Naive thymus-derived CD4-positive, alpha-beta T cell (primary cell): ENCODE measurements around the gene MAP7D1. TPM values are rescaled to one million over a fixed set of nuclear protein-coding genes. Genes with fewer than 3 reads are reported as not detected.
A peak's percentile ranks its signal among the peaks of the same experiment; 100 is the strongest.

Experiments
- ATAC-seq: fragments of 150-1000 bp; cut with Tn5 transposase; 2 replicates; pipeline ENCODE4 v1.10.0; 2021; ENCODE audit warnings: mild to moderate bottlenecking, moderate library complexity
- CTCF ChIA-PET: fragments of 350-600 bp; sonication (Branson Sonifier 250); formaldehyde crosslinking; loops from one replicate; lab custom pipeline; 2021; ENCODE audit warnings: antibody characterized with exemption; lab: Charles Lee
- POLR2A ChIA-PET: fragments of 350-600 bp; sonication (Branson Sonifier 250); formaldehyde crosslinking; loops from one replicate; lab custom pipeline; 2021; ENCODE audit warnings: antibody characterized with exemption, inconsistent platforms; lab: Charles Lee
- DNase-seq, 9 donors: peaks; one replicate each; pipeline versions ENCODE4 v3.0.0 to v3.0.0-alpha.2; 2020 to 2022; ENCODE audit warnings: mixed read lengths in 1 of 9
- H3K27ac ChIP-seq: one replicate; pipeline ENCODE4 v1.7.0; 2013; ENCODE audit warnings: mild to moderate bottlenecking, low read depth, low read length, moderate library complexity
- H3K27me3 ChIP-seq, 2 donors: one replicate each; pipeline ENCODE4 v1.7.0; 2013; ENCODE audit warnings: low read length in 2 of 2, mild to moderate bottlenecking in 2 of 2, moderate library complexity in 2 of 2; ENCODE audit not compliant: control insufficient read depth in 2 of 2, insufficient read depth in 2 of 2
- H3K36me3 ChIP-seq, 3 experiments: 1 replicate in 2 of 3; 2 replicates in 1 of 3; pipeline ENCODE4 v1.7.0; 2013; ENCODE audit warnings: low read length in 3 of 3, mild to moderate bottlenecking in 3 of 3, moderate library complexity in 1 of 3; ENCODE audit not compliant: insufficient read depth in 3 of 3, control insufficient read depth in 2 of 3
- H3K4me1 ChIP-seq, 2 donors: one replicate each; pipeline ENCODE4 v1.7.0; 2013; ENCODE audit warnings: low read length in 2 of 2, mild to moderate bottlenecking in 2 of 2, moderate library complexity in 1 of 2; ENCODE audit not compliant: control insufficient read depth in 2 of 2, insufficient read depth in 2 of 2
- H3K4me3 ChIP-seq: 2 replicates; pipeline ENCODE4 v1.7.0; 2013; ENCODE audit warnings: mild to moderate bottlenecking, low read length
- H3K9me3 ChIP-seq, 3 experiments: 1 replicate in 2 of 3; 2 replicates in 1 of 3; pipeline ENCODE4 v1.7.0; 2013; ENCODE audit warnings: low read length in 3 of 3; ENCODE audit not compliant: control insufficient read depth in 2 of 3
- H3K27ac Mint-ChIP-seq, 9 donors: one replicate each; pipeline ENCODE4 v1.8.0; 2020 to 2022; ENCODE audit warnings: mixed read lengths in 9 of 9, mild to moderate bottlenecking in 8 of 9, moderate library complexity in 5 of 9, inconsistent platforms in 2 of 9
- H3K27me3 Mint-ChIP-seq, 5 donors: one replicate each; pipeline ENCODE4 v1.8.0; 2021 to 2022; ENCODE audit warnings: mixed read lengths in 5 of 5, mild to moderate bottlenecking in 1 of 5
- H3K36me3 Mint-ChIP-seq, 5 donors: one replicate each; pipeline ENCODE4 v1.8.0; 2020 to 2022; ENCODE audit warnings: mixed read lengths in 5 of 5, mild to moderate bottlenecking in 3 of 5, inconsistent platforms in 1 of 5
- H3K4me1 Mint-ChIP-seq, 7 donors: one replicate each; pipeline ENCODE4 v1.8.0; 2020 to 2022; ENCODE audit warnings: mixed read lengths in 7 of 7, mild to moderate bottlenecking in 3 of 7, inconsistent platforms in 1 of 7
- H3K4me3 Mint-ChIP-seq, 10 donors: one replicate each; pipeline ENCODE4 v1.8.0; 2020 to 2022; ENCODE audit warnings: mild to moderate bottlenecking in 10 of 10, mixed read lengths in 10 of 10, moderate library complexity in 6 of 10, inconsistent platforms in 2 of 10
- H3K9me3 Mint-ChIP-seq, 11 donors: one replicate each; pipeline ENCODE4 v1.8.0; 2020 to 2022; ENCODE audit warnings: mixed read lengths in 11 of 11, mild to moderate bottlenecking in 4 of 11, inconsistent platforms in 1 of 11, moderate library complexity in 1 of 11
- intact Hi-C, 2 donors: fragments of 100-400 bp; cut with micrococcal nuclease; formaldehyde crosslinking; loops; one replicate each; pipeline ENCODE4 v1.15.1; 2023
- polyA plus RNA-seq, 2 donors: library from polyadenylated mRNA; unstranded; fragments of 300-500 nt; fragmentation: Illumina TruSeq; gene quantifications; one replicate each; pipeline ENCODE4 v1.2.3, GENCODE V29; 2021
- total RNA-seq, 6 experiments: library from RNA in 5 of 6; stranded (reverse) in 5 of 6; gene quantifications; 1 replicate in 5 of 6; 2 replicates in 1 of 6; pipeline ENCODE4 v1.2.3 and lab custom pipeline; 2021 to 2026

The MAP7D1 gene
- total and polyA plus RNA-seq, 7 experiments from 2014 or later = 15.2 to 257 (median 232) TPM

DNA sequence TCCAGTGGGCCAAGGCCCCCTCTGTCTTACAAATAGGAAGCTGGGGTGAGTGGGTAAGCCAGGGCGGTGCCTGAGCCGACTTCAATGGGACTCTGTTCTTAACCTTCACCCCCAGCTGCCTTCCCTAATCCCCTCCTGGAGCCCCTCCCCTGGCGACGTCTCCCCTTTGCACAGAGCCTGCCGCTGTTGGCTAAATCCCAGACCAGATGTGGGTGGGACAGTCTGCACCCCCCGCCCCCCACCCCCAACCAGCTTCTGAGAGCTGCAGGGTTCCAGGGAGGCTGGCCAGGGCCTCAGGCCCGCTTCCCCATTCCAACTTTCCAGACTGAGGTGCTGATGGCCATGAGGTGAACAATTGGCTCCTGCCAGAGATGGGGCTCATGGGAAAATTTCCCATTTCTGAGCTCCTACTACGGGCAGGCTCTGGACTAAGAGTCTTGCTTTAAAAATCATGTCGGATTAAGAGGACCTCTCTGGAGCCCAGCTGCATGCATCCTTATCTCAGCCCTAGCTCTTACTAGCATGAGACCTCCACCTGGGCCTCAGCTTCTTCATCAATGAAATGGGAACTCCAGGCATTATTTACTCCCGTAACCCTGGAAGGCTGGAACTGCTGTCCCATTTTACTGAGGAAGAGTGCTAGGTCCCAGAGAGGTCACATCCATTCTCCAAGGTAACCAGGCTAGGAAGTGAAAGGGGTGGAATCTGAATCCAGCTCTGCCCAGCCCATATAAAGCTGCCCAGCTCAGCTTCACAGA is 37.3 kb upstream of the MAP7D1 start:
- Mint-ChIP-seq H3K9me3 (peaks cover 0 to 3% (median 0%) of the 10 kb centered on the region in 11 donors), H3K4me1 (peaks cover 5 to 14% (median 7%) of the 10 kb centered on the region in 7 donors), H3K27ac (no peak overlapping the region), H3K36me3 (no peaks in the 10 kb centered on the region), H3K4me3 (no peak overlapping the region), H3K27me3 (peaks cover 20 to 26% (median 23%) of the 10 kb centered on the region in 5 donors)
- Histone ChIP-seq H3K9me3 (no peaks in the 10 kb centered on the region), H3K36me3 (no peaks in the 10 kb centered on the region), H3K27me3 (peaks cover 0 to 8% of the 10 kb centered on the region in 2 donors), H3K27ac (no peak overlapping the region), H3K4me1 (peaks cover 0 to 8% of the 10 kb centered on the region in 2 donors), H3K4me3 (no peak overlapping the region)
- CTCF ChIA-PET = interaction anchor here (0.6 kb wide), 1 partner anchor 78 kb away, joined by 3 read pairs; no protein-coding TSS in a partner anchor
- no peak for DNase-seq
- POLR2A ChIA-PET = interaction anchor here (1.1 to 1.5 kb wide), 3 partner anchors 8 to 10 kb away, joined by 3 to 4 read pairs (median 3); no protein-coding TSS in a partner anchor
- no peak for ATAC-seq
- intact Hi-C loops = no loop called here

- Histone ChIP-seq H3K36me3 (no peaks in the 10 kb centered on the region), H3K9me3 (no peaks in the 10 kb centered on the region), H3K27me3 (peaks cover 0 to 8% of the 10 kb centered on the region in 2 donors), H3K4me3 (no peak overlapping the region), H3K4me1 (peaks cover 0 to 8% of the 10 kb centered on the region in 2 donors), H3K27ac (no peak overlapping the region)
- no peak for DNase-seq
- Mint-ChIP-seq H3K27ac (no peak overlapping the region), H3K36me3 (no peaks in the 10 kb centered on the region), H3K9me3 (peaks cover 0 to 3% (median 0%) of the 10 kb centered on the region in 11 donors), H3K4me1 (peaks cover 5 to 16% (median 11%) of the 10 kb centered on the region in 7 donors), H3K4me3 (no peak overlapping the region), H3K27me3 (peaks cover 28 to 34% (median 30%) of the 10 kb centered on the region in 5 donors)
- no peak for ATAC-seq
- POLR2A ChIA-PET = interaction anchor here (0.6 to 1.1 kb wide), 2 partner anchors 11 to 144 kb away, joined by 3 read pairs; no protein-coding TSS in a partner anchor
- intact Hi-C loops = no loop called here
- CTCF ChIA-PET = interaction anchor here (0.6 kb wide), 1 partner anchor 77 kb away, joined by 3 read pairs; no protein-coding TSS in a partner anchor
Measured at GRCh38 chr1:36119456-36119855, 36.5 kb upstream of the MAP7D1 start.

- ChIA-PET CTCF (interaction anchor here (1.2 to 1.7 kb wide), 2 partner anchors 11 to 12 kb away, joined by 4 to 7 read pairs; no protein-coding TSS in a partner anchor), POLR2A (interaction anchor here (0.9 kb wide), 1 partner anchor 12 kb away, joined by 5 read pairs; no protein-coding TSS in a partner anchor)
- no peaks in the 10 kb centered on the region for H3K36me3 ChIP-seq
- peak overlapping the region in 2 of 9 donors; percentile 3 to 26 for H3K27ac Mint-ChIP-seq
- no peak for ATAC-seq
- H3K27me3 ChIP-seq = peaks cover 0 to 11% of the 10 kb centered on the region in 2 donors
- no peaks in the 10 kb centered on the region for H3K36me3 Mint-ChIP-seq
- peaks cover 38 to 49% (median 40%) of the 10 kb centered on the region in 5 donors for H3K27me3 Mint-ChIP-seq
- H3K4me3 ChIP-seq = no peak overlapping the region
- H3K9me3 ChIP-seq = no peaks in the 10 kb centered on the region
- peaks cover 0 to 15% of the 10 kb centered on the region in 2 donors for H3K4me1 ChIP-seq
- no peak overlapping the region for H3K27ac ChIP-seq
- H3K9me3 Mint-ChIP-seq = peaks cover 0 to 1% (median 0%) of the 10 kb centered on the region in 11 donors
- DNase-seq = no peak
- intact Hi-C loops = no loop called here
- peak overlapping the region in 2 of 10 donors; percentile 42 to 44 for H3K4me3 Mint-ChIP-seq
- peaks cover 16 to 30% (median 23%) of the 10 kb centered on the region in 7 donors for H3K4me1 Mint-ChIP-seq
Measured at GRCh38 chr1:36122062-36123030, 33.6 kb upstream of the MAP7D1 start.

DNA sequence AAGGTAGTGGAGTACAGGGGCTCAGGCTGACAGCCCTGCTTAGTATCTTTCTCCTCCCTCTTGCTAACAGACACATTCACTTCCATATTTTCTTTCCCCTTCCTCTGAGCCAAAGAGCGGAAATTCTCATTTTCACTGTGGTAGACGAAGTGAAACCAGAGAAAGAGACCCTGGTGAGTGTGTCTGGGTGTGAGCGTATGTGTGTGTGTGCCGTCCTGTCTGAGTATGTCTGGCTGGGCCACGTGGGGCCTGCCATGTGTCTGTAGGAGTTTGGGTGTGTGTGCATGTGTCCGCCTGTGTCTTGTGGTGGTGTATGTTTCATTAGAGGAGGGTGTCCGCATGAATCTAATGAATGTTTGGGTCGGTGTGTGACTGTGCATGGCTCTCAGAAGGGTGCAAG is 32.6 kb upstream of the MAP7D1 start:
- peaks cover 0 to 1% (median 0%) of the 10 kb centered on the region in 11 donors for H3K9me3 Mint-ChIP-seq
- no peaks in the 10 kb centered on the region for H3K36me3 Mint-ChIP-seq
- no peak overlapping the region for H3K27ac ChIP-seq
- POLR2A ChIA-PET = no interaction called here
- ATAC-seq (peak; percentile 83), DNase-seq (no peak)
- no peaks in the 10 kb centered on the region for H3K36me3 ChIP-seq
- no peaks in the 10 kb centered on the region for H3K9me3 ChIP-seq
- intact Hi-C loops = no loop called here
- CTCF ChIA-PET = interaction anchor here (1.2 kb wide), 1 partner anchor 10 kb away, joined by 4 read pairs; no protein-coding TSS in a partner anchor
- H3K4me1 ChIP-seq = peaks cover 0 to 15% of the 10 kb centered on the region in 2 donors
- peaks cover 38 to 49% (median 40%) of the 10 kb centered on the region in 5 donors for H3K27me3 Mint-ChIP-seq
- H3K4me3 Mint-ChIP-seq = peak overlapping the region in 9 of 10 donors; percentile 4 to 81 (median 40)
- H3K27ac Mint-ChIP-seq = peak overlapping the region in 3 of 9 donors; percentile 1 to 21 (median 4)
- H3K4me3 ChIP-seq = no peak overlapping the region
- peaks cover 0 to 11% of the 10 kb centered on the region in 2 donors for H3K27me3 ChIP-seq
- H3K4me1 Mint-ChIP-seq = peaks cover 16 to 30% (median 23%) of the 10 kb centered on the region in 7 donors

- Mint-ChIP-seq H3K36me3 (no peaks in the 10 kb centered on the region), H3K27me3 (peaks cover 38 to 46% (median 40%) of the 10 kb centered on the region in 5 donors), H3K27ac (peak overlapping the region in 1 of 9 donors; percentile 52), H3K9me3 (peaks cover 0 to 1% (median 0%) of the 10 kb centered on the region in 11 donors), H3K4me1 (peaks cover 16 to 30% (median 23%) of the 10 kb centered on the region in 7 donors), H3K4me3 (peak overlapping the region in 9 of 10 donors; percentile 22 to 81 (median 65))
- Histone ChIP-seq H3K36me3 (no peaks in the 10 kb centered on the region), H3K9me3 (no peaks in the 10 kb centered on the region), H3K27me3 (peaks cover 0 to 11% of the 10 kb centered on the region in 2 donors), H3K4me1 (peaks cover 0 to 15% of the 10 kb centered on the region in 2 donors), H3K4me3 (no peak overlapping the region), H3K27ac (no peak overlapping the region)
- CTCF ChIA-PET = no interaction called here
- DNase-seq (no peak), ATAC-seq (no peak)
- POLR2A ChIA-PET = no interaction called here
- intact Hi-C loops = no loop called here
Measured at GRCh38 chr1:36124404-36125128, 31.4 kb upstream of the MAP7D1 start.
